ENCODE data around the gene IQGAP2.

DNA sequence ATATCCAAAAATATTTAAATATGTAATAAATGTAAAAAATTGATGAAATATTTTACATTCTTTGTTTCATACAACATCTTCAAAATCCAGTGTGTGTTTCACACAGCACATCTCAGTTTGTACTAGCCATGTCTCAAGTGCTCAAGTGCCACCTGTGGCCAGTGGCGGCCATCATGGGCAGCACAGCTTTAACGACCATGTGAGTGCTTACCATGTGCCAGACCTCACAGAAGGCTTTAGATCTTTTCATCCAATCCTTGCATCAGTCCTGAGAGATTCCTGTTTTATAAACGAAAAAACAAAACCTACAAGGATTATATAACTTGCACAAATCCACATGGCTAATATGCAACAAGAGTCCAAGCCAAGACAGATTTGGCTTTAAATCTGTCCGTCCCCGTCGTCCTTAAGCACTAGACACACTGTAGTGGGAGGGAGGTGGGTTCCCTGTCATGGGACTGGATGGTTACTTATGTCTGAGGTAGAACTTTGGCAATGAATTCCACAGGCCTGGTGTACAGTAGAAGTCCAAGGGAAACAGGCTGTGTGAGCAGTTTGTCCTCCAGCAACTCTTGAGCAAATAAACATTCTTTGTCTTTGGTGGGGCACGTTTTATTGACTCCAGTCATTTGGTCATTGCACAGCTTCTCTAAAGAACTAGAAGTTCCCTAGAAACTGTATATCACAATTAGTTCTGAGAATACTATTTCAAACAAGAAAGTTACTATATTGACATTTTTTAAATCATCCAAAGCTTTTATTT lies 287.8 kb downstream of the IQGAP2 start:
- TF ChIP-seq GTF2F1 (IDR thresholded peaks at IDR 0.05; ENCODE audit: borderline replicate concordance, low read depth, low read length) = no peak
- TF ChIP-seq, protein P1, sequence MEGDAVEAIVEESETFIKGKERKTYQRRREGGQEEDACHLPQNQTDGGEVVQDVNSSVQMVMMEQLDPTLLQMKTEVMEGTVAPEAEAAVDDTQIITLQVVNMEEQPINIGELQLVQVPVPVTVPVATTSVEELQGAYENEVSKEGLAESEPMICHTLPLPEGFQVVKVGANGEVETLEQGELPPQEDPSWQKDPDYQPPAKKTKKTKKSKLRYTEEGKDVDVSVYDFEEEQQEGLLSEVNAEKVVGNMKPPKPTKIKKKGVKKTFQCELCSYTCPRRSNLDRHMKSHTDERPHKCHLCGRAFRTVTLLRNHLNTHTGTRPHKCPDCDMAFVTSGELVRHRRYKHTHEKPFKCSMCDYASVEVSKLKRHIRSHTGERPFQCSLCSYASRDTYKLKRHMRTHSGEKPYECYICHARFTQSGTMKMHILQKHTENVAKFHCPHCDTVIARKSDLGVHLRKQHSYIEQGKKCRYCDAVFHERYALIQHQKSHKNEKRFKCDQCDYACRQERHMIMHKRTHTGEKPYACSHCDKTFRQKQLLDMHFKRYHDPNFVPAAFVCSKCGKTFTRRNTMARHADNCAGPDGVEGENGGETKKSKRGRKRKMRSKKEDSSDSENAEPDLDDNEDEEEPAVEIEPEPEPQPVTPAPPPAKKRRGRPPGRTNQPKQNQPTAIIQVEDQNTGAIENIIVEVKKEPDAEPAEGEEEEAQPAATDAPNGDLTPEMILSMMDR (IDR thresholded peaks at IDR 0.05; ENCODE audit: control extremely low read depth in 1 of 3, insufficient read depth in 1 of 3, low read depth in 1 of 3, low read length in 3 of 3) = no peak
- TF ChIP-seq CEBPB (IDR thresholded peaks at IDR 0.05; ENCODE audit: low read depth, low read length) = no peak
- TF ChIP-seq RAD21 (IDR thresholded peaks at IDR 0.05 in 1 of 2, conservative IDR thresholded peaks at IDR 0.05 in 1 of 2; ENCODE audit: low read depth in 2 of 2, low read length in 2 of 2) = no peak
- no peak for TF ChIP-seq ASH2L (IDR thresholded peaks at IDR 0.05; ENCODE audit: low read length)
- TF ChIP-seq POLR2AphosphoS5 (IDR thresholded peaks at IDR 0.05; ENCODE audit: low read depth, low read length) = no peak
- no peak for TF ChIP-seq SIRT6 (IDR thresholded peaks at IDR 0.05; ENCODE audit: low read length)

Measured in H1 (cell line).